CD4-positive, alpha-beta T cell (primary cell): ENCODE data around the gene LASP1NB.

Experiments used
- ATAC-seq: fragments of 200-7000 bp; cut with Tn5 transposase; one replicate; pipeline ENCODE4 v1.10.0; 2022; ENCODE audit warnings: mild to moderate bottlenecking; ENCODE audit not compliant: poor library complexity
- CTCF ChIA-PET: fragments of 350-600 bp; sonication (Branson Sonifier 250); formaldehyde crosslinking; loops from one replicate; lab custom pipeline; 2021; ENCODE audit warnings: antibody characterized with exemption, inconsistent platforms; lab: Charles Lee
- POLR2A ChIA-PET: fragments of 350-600 bp; sonication (Branson Sonifier 250); formaldehyde crosslinking; loops from one replicate; lab custom pipeline; 2021; ENCODE audit warnings: antibody characterized with exemption, inconsistent platforms; lab: Charles Lee
- DNase-seq, 14 experiments: peaks; one replicate each; pipeline ENCODE4 v3.0.0-alpha.2; 2013 to 2020; ENCODE audit warnings: mixed read lengths in 2 of 14
- H3K27ac ChIP-seq, 2 donors: one replicate each; pipeline versions ENCODE4 v1.5.1 to v1.7.0; 2013; ENCODE audit warnings: low read length in 2 of 2, low read depth in 1 of 2, mild to moderate bottlenecking in 1 of 2
- H3K27me3 ChIP-seq, 2 experiments: 1 replicate in 1 of 2; 2 replicates in 1 of 2; pipeline versions ENCODE4 v1.6.1 to v1.7.0; 2013; ENCODE audit warnings: low read length in 2 of 2, control low read depth in 1 of 2, mild to moderate bottlenecking in 1 of 2, moderate library complexity in 1 of 2; ENCODE audit not compliant: insufficient read depth in 2 of 2, control insufficient read depth in 1 of 2
- H3K36me3 ChIP-seq: one replicate; pipeline ENCODE4 v1.6.1; 2013; ENCODE audit warnings: low read length, control low read depth; ENCODE audit not compliant: insufficient read depth
- H3K4me1 ChIP-seq: one replicate; pipeline ENCODE4 v1.6.1; 2013; ENCODE audit warnings: low read length, control low read depth; ENCODE audit not compliant: insufficient read depth
- H3K4me3 ChIP-seq: one replicate; pipeline ENCODE4 v1.5.1; 2013; ENCODE audit warnings: mild to moderate bottlenecking, low read length, moderate library complexity
- H3K9me3 ChIP-seq, 2 experiments: 1 replicate in 1 of 2; 2 replicates in 1 of 2; pipeline versions ENCODE4 v1.6.1 to v1.7.0; 2013; ENCODE audit warnings: low read length in 2 of 2, mild to moderate bottlenecking in 2 of 2, control low read depth in 1 of 2, moderate library complexity in 1 of 2; ENCODE audit not compliant: control insufficient read depth in 1 of 2, insufficient read depth in 1 of 2
- H3K27ac Mint-ChIP-seq: one replicate; pipeline ENCODE4 v1.8.0; 2020; ENCODE audit warnings: mixed read lengths
- H3K27me3 Mint-ChIP-seq: one replicate; pipeline ENCODE4 v1.8.0; 2021; ENCODE audit warnings: mixed read lengths
- H3K36me3 Mint-ChIP-seq: one replicate; pipeline ENCODE4 v1.8.0; 2021; ENCODE audit warnings: low read depth, mixed read lengths
- H3K4me1 Mint-ChIP-seq: one replicate; pipeline ENCODE4 v1.8.0; 2021; ENCODE audit warnings: low read depth, mixed read lengths
- H3K4me3 Mint-ChIP-seq: one replicate; pipeline ENCODE4 v1.8.0; 2020; ENCODE audit warnings: mild to moderate bottlenecking, mixed read lengths
- H3K9me3 Mint-ChIP-seq: one replicate; pipeline ENCODE4 v1.8.0; 2020; ENCODE audit warnings: mixed read lengths
- CTCF ChIP-seq: fragments of 200-600 bp; IDR thresholded peaks from one replicate; pipeline ENCODE4 v1.8.0; 2022; ENCODE audit warnings: antibody characterized with exemption, mild to moderate bottlenecking
- intact Hi-C, 2 experiments: fragments of 100-400 bp; cut with DNase I in 1 of 2; cut with micrococcal nuclease in 1 of 2; formaldehyde crosslinking; loops; one replicate each; pipeline versions ENCODE4 v1.15.1 to v1.9.0; 2023 to 2025; cut with DNase I, micrococcal nuclease

The LASP1NB gene

GRCh38 chr17:38906460-38907228 lies 18.8 kb upstream of the LASP1NB start:
- peak overlapping the region; percentile 54 for H3K27ac Mint-ChIP-seq
- H3K27me3 ChIP-seq = no peaks in the 10 kb centered on the region
- no peaks in the 10 kb centered on the region for H3K9me3 Mint-ChIP-seq
- no peak overlapping the region for H3K4me3 Mint-ChIP-seq
- ChIA-PET POLR2A (interaction anchor here (0.7 to 1.4 kb wide), 3 partner anchors 17 to 53 kb away, joined by 3 read pairs; partner anchors contain the start of gene RPL23), CTCF (interaction anchor here (0.5 to 1.6 kb wide), 2 partner anchors 30 to 76 kb away, joined by 3 read pairs; no protein-coding TSS in a partner anchor)
- peaks cover 56% of the 10 kb centered on the region for H3K4me1 ChIP-seq
- no peak for TF ChIP-seq CTCF
- no peaks in the 10 kb centered on the region for H3K27me3 Mint-ChIP-seq
- peaks cover 22% of the 10 kb centered on the region for H3K4me1 Mint-ChIP-seq
- H3K4me3 ChIP-seq = no peak overlapping the region
- H3K36me3 ChIP-seq = peaks cover 84% of the 10 kb centered on the region
- no peaks in the 10 kb centered on the region for H3K9me3 ChIP-seq
- no peak for DNase-seq
- intact Hi-C loops = no loop called here
- no peak for ATAC-seq
- H3K36me3 Mint-ChIP-seq = peaks cover 65% of the 10 kb centered on the region
- H3K27ac ChIP-seq = no peak overlapping the region

- Mint-ChIP-seq H3K4me1 (peaks cover 19% of the 10 kb centered on the region), H3K4me3 (no peak overlapping the region), H3K27ac (peak overlapping the region; percentile 54), H3K27me3 (no peaks in the 10 kb centered on the region), H3K36me3 (peaks cover 73% of the 10 kb centered on the region), H3K9me3 (no peaks in the 10 kb centered on the region)
- peaks cover 89% of the 10 kb centered on the region for H3K36me3 ChIP-seq
- no peaks in the 10 kb centered on the region for H3K9me3 ChIP-seq
- H3K4me3 ChIP-seq = no peak overlapping the region
- no peak for TF ChIP-seq CTCF
- H3K4me1 ChIP-seq = peaks cover 54% of the 10 kb centered on the region
- CTCF ChIA-PET = interaction anchor here (1.6 kb wide), 1 partner anchor 75 kb away, joined by 3 read pairs; no protein-coding TSS in a partner anchor
- DNase-seq = no peak
- intact Hi-C loops = no loop called here
- POLR2A ChIA-PET = no interaction called here
- no peak for ATAC-seq
- H3K27me3 ChIP-seq = no peaks in the 10 kb centered on the region
- no peak overlapping the region for H3K27ac ChIP-seq
Observed at GRCh38 chr17:38907930-38908675, 17.3 kb upstream of the LASP1NB start.

GRCh38 chr17:38908676-38909181 lies 16.7 kb upstream of the LASP1NB start:
- Mint-ChIP-seq H3K36me3 (peaks cover 71% of the 10 kb centered on the region), H3K4me1 (peaks cover 13% of the 10 kb centered on the region), H3K4me3 (no peak overlapping the region), H3K27me3 (no peaks in the 10 kb centered on the region), H3K27ac (no peak overlapping the region), H3K9me3 (no peaks in the 10 kb centered on the region)
- Histone ChIP-seq H3K27ac (no peak overlapping the region), H3K4me3 (no peak overlapping the region), H3K36me3 (peaks cover 89% of the 10 kb centered on the region), H3K9me3 (no peaks in the 10 kb centered on the region), H3K4me1 (peaks cover 57% of the 10 kb centered on the region), H3K27me3 (no peaks in the 10 kb centered on the region)
- no peak for TF ChIP-seq CTCF
- intact Hi-C loops = no loop called here
- no peak for ATAC-seq
- DNase-seq = peak in 1 of 14 experiments; percentile 35
- POLR2A ChIA-PET = no interaction called here
- CTCF ChIA-PET = no interaction called here
